ENCODE data around the gene RNF26. TPM values are rescaled to one million over a fixed set of nuclear protein-coding genes. Genes with fewer than 3 reads are reported as not detected.
A peak's percentile ranks its signal among the peaks of the same experiment; 100 is the strongest.

Gene RNF26
- total RNA-seq, 1 experiment from 2014 or later: 19.2 TPM

GRCh38 chr11:119315131-119316015, 19.0 kb upstream of the RNF26 start:
- BruUV-seq (replicated peaks): no TSS peak
- CTCF ChIA-PET: interaction anchor here (0.6 to 2.4 kb wide), 3 partner anchors 8 to 40 kb away, joined by 4 to 9 read pairs (median 7); no protein-coding TSS in a partner anchor
- H3K36me3 Mint-ChIP-seq (ENCODE audit: insufficient read depth, unreplicated experiment): peaks cover 7% of the 10 kb centered on the region
- H3K4me3 Mint-ChIP-seq (ENCODE audit: unreplicated experiment): peak overlapping the region; percentile 69
- POLR2A ChIA-PET: interaction anchor here (0.9 kb wide), 1 partner anchor 19 kb away, joined by 3 read pairs; the partner anchor contains the start of gene RNF26
- H3K27ac Mint-ChIP-seq (ENCODE audit: low read depth, unreplicated experiment): no peak overlapping the region
- H3K27me3 Mint-ChIP-seq (ENCODE audit: insufficient read depth, unreplicated experiment): no peaks in the 10 kb centered on the region
- DNase-seq (ENCODE audit: unreplicated experiment): no peak
- no peak for TF ChIP-seq CTCF (IDR thresholded peaks at IDR 0.05; ENCODE audit: unreplicated experiment)
- peaks cover 8% of the 10 kb centered on the region for H3K4me1 Mint-ChIP-seq (ENCODE audit: insufficient read depth, unreplicated experiment)
- intact Hi-C loops (cut with micrococcal nuclease): no loop called here
- H3K9me3 Mint-ChIP-seq (ENCODE audit: unreplicated experiment): no peaks in the 10 kb centered on the region

DNA sequence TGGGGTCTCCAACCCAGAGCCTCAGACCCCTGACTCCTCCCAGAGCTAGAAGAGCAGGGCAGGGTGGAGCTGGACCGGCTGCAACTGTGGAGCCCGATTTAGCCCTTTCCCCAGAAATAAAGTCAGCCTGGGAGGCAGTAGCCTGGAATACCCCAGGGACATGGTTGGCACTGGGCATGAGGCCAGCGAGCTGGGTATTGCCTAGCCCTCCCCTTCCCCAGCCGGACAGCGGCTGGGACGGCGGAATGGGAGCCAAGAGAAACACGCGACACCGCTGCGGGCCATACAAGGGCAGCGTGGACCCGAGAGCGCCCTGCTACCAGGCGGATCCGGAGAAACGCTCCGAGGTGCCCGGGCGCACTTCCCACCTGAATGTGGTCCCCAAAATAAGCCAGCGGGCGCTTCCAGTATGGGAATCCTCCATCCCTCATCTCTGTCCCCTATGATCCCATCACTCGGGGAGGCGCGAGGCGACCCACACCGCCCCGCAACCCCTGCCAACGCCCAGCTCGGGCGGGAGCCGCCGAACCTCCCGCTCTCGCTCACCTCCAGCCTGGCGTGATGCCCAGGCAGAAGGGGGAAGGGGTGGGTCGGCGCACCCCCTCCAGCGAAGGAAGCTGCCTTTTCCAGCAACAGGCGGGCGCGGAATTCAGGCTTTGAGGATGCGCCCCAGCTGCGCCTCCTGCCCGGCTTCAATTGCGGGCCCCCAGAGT, 18.2 kb upstream of the RNF26 start:
- peaks cover 7% of the 10 kb centered on the region for H3K36me3 Mint-ChIP-seq (ENCODE audit: insufficient read depth, unreplicated experiment)
- H3K27me3 Mint-ChIP-seq (ENCODE audit: insufficient read depth, unreplicated experiment): no peaks in the 10 kb centered on the region
- intact Hi-C loops (cut with micrococcal nuclease): no loop called here
- CTCF ChIA-PET: interaction anchor here (0.6 to 1.1 kb wide), 5 partner anchors 9 to 39 kb away, joined by 3 to 7 read pairs (median 4); no protein-coding TSS in a partner anchor
- H3K4me3 Mint-ChIP-seq (ENCODE audit: unreplicated experiment): peak overlapping the region; percentile 69
- BruUV-seq (replicated peaks): no TSS peak
- peaks cover 8% of the 10 kb centered on the region for H3K4me1 Mint-ChIP-seq (ENCODE audit: insufficient read depth, unreplicated experiment)
- POLR2A ChIA-PET: interaction anchor here (0.6 to 0.9 kb wide), 2 partner anchors 18 to 214 kb away, joined by 3 read pairs; partner anchors contain the start of genes DPAGT1 and RNF26
- TF ChIP-seq CTCF (IDR thresholded peaks at IDR 0.05; ENCODE audit: unreplicated experiment): no peak
- H3K27ac Mint-ChIP-seq (ENCODE audit: low read depth, unreplicated experiment): no peak overlapping the region
- DNase-seq (ENCODE audit: unreplicated experiment): peak; percentile 63
- H3K9me3 Mint-ChIP-seq (ENCODE audit: unreplicated experiment): no peaks in the 10 kb centered on the region

DNA sequence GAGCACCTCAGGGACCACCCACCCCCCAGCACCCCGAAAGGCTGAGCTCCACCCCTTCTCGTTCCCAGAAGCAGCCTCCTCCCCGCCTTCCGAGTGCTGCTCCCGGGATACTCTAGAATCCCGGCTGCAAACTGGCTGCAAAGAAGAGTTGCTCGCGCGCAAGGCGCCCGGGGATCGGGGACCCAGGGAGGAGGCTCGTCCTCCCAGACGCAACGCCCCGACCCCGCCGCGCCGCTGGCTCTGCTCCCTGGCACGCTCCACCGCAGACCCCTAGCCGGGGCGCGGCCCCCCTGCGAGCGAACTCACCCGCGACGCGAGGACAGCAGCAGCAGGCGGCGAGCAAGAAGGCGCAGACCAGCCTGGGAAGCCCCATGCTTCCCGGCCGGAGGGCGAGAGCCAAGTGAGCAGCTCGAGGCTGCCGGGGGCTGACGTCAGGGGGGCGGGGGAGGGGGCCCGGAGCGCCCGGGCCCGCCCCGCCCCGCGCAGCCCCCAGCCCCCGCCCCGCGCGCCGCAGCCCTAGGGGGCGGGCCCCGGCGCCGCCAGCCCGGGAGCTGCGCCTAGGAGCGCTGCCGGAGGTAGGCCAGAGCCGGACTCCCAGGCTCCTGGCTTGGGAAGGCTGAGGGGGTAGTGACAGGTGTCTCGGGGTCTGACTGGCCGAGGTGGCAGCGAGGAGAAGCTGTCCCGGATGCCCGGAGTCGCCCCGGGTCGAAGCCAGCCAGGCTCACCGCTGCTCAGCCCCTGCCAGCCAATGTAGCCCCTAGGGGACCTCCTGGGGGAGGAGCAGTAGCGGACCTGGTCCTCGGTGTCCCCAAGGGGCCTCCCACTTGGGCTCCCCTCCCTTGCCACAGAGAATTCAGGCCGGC, 17.4 kb upstream of the RNF26 start, which contains the start of gene MCAM:
MCAM (minus strand) TSS at position 402 of the 863 bp plus-strand sequence; CDS start at position 373, 29 bp downstream.
- BruUV-seq (replicated peaks): no TSS peak
- no peak for TF ChIP-seq CTCF (IDR thresholded peaks at IDR 0.05; ENCODE audit: unreplicated experiment)
- ChIA-PET POLR2A (interaction anchor here (0.6 to 1.4 kb wide), 3 partner anchors 196 to 261 kb away, joined by 3 read pairs; partner anchors contain the start of gene DPAGT1), CTCF (interaction anchor here (0.6 to 1.1 kb wide), 6 partner anchors 8 to 224 kb away, joined by 3 to 6 read pairs (median 4); no protein-coding TSS in a partner anchor)
- Mint-ChIP-seq H3K9me3 (ENCODE audit: unreplicated experiment) (no peaks in the 10 kb centered on the region), H3K4me3 (ENCODE audit: unreplicated experiment) (peak within 1 kb of the TSS; percentile 69), H3K27ac (ENCODE audit: low read depth, unreplicated experiment) (no peak within 1 kb of the TSS), H3K4me1 (ENCODE audit: insufficient read depth, unreplicated experiment) (peaks cover 8% of the 10 kb centered on the region), H3K27me3 (ENCODE audit: insufficient read depth, unreplicated experiment) (no peaks in the 10 kb centered on the region), H3K36me3 (ENCODE audit: insufficient read depth, unreplicated experiment) (peaks cover 6% of the 10 kb centered on the region)
- intact Hi-C loops (cut with micrococcal nuclease): no loop called here
- DNase-seq (ENCODE audit: unreplicated experiment): no peak

All from MCF 10A (cell line).